Prostate gland (tissue), 2 donors: ENCODE data around the gene C1QA.

Source experiments
- CTCF ChIP-seq, 4 experiments: fragments of 200-600 bp in 2 of 4; fragments of 450-650 bp in 2 of 4; sonication (generic) in 2 of 4; IDR thresholded peaks; 1 replicate in 3 of 4; 2 replicates in 1 of 4; pipeline ENCODE4 v1.5.1; 2016 to 2019; ENCODE audit warnings: antibody characterized with exemption in 4 of 4, mild to moderate bottlenecking in 2 of 4, moderate library complexity in 2 of 4
- POLR2A ChIP-seq: fragments of 450-650 bp; IDR thresholded peaks from one replicate; pipeline ENCODE4 v1.6.1; 2016; ENCODE audit warnings: antibody characterized with exemption, mild to moderate bottlenecking
- POLR2AphosphoS5 ChIP-seq: sonication (generic); formaldehyde crosslinking; IDR thresholded peaks from one replicate; pipeline ENCODE4 v1.6.1; 2017; ENCODE audit warnings: antibody characterized with exemption

GRCh38 chr1:22643381-22643780 lies 7.0 kb downstream of the C1QA start, which contains the start of gene C1QC:
- TF ChIP-seq POLR2A (no peak), CTCF (IDR thresholded peaks at IDR 0.05) (no peak), POLR2AphosphoS5 (no peak)
